NT2/D1 (cell line): ENCODE measurements around the gene KRT80.

ENCODE experiments used
- SUZ12 ChIP-seq: IDR thresholded peaks from 2 replicates; pipeline ENCODE4 v1.6.1; 2011; ENCODE audit not compliant: insufficient read length, insufficient read depth; ENCODE audit errors: extremely low read depth
- YY1 ChIP-seq: IDR thresholded peaks from 2 replicates; pipeline ENCODE4 v1.6.1; 2011; ENCODE audit not compliant: insufficient read length, insufficient read depth
- ZNF274 ChIP-seq: IDR thresholded peaks from 2 replicates; pipeline ENCODE4 v1.6.1; 2011; ENCODE audit warnings: mild to moderate bottlenecking, low read depth, low read length

- no peak for TF ChIP-seq SUZ12
- TF ChIP-seq ZNF274 = no peak
- TF ChIP-seq YY1 = no peak
These were observed 42.5 kb upstream of the KRT80 start for GRCh38 chr12:52234223-52234810.
